H1 (cell line): Measurements from ENCODE around the gene MEIS3. TPM values are rescaled to one million over a fixed set of nuclear protein-coding genes. Genes with fewer than 3 reads are reported as not detected.

Experiments used
- polyA plus RNA-seq, 7 experiments: library from polyadenylated mRNA; depleted of rRNA in 3 of 7; stranded (reverse) in 5 of 7; unstranded in 2 of 7; fragments of >200 nt in 5 of 7; fragments of 200-250 nt in 2 of 7; gene quantifications; 1 replicate in 5 of 7; 2 replicates in 1 of 7; 4 replicates in 1 of 7; pipeline versions ENCODE4 v1.2.1 to v1.2.3, GENCODE V29; 2011 to 2013; ENCODE audit warnings: missing spikeins in 2 of 7, mixed read lengths in 2 of 7
- total RNA-seq: library from RNA; stranded (reverse); fragmentation: NEBNext Ultra II Directional; extraction: Animal tissue kit (Norgen Biotek cat#: 25700); gene quantifications from 2 replicates; pipeline ENCODE4 v1.2.1, GENCODE V29; 2021

Gene MEIS3
- total and polyA plus RNA-seq, 2 of the 8 experiments (the other 6 are each of a cell fraction or from before 2014, with no cell fraction given): 24.5 to 28.2 TPM

Other genes starting within 250 kb of the MEIS3 start
- 21.6 and 23.3 TPM in 2 replicates for gene BBC3, start 188.3 kb downstream of the MEIS3 start, total RNA-seq
- 13.2 and 26.4 TPM in 2 replicates for gene BBC3, start 188.3 kb downstream of the MEIS3 start, polyA plus RNA-seq (2011; rRNA removed)
- gene CCDC9, start 163.0 kb downstream of the MEIS3 start, total RNA-seq: 25.7 and 29.8 TPM in 2 replicates
- 3.7 and 7.0 TPM in 2 replicates for gene CCDC9, start 163.0 kb downstream of the MEIS3 start, polyA plus RNA-seq (2011; rRNA removed)
- gene INAFM1, start 144.6 kb downstream of the MEIS3 start, total RNA-seq: 3.4 and 4.4 TPM in 2 replicates
- gene INAFM1, start 144.6 kb downstream of the MEIS3 start, polyA plus RNA-seq (2011; rRNA removed): 2.6 and 3.9 TPM in 2 replicates
- gene C5AR1, start 109.7 kb downstream of the MEIS3 start, total RNA-seq: 0.21 TPM in 1 of 2 replicates, not detected in the other
- gene C5AR1, start 109.7 kb downstream of the MEIS3 start, polyA plus RNA-seq (2011; rRNA removed): 0.20 and 0.33 TPM in 2 replicates
- gene C5AR2, start 87.4 kb downstream of the MEIS3 start, total RNA-seq: 0.15 TPM in 1 of 2 replicates, not detected in the other
- gene C5AR2, start 87.4 kb downstream of the MEIS3 start, polyA plus RNA-seq (2011; rRNA removed): 0.06 and 0.08 TPM in 2 replicates
- gene DHX34, start 70.2 kb downstream of the MEIS3 start, total RNA-seq: 24.1 and 24.3 TPM in 2 replicates
- 17.5 and 27.2 TPM in 2 replicates for gene DHX34, start 70.2 kb downstream of the MEIS3 start, polyA plus RNA-seq (2011; rRNA removed)
- gene SLC8A2, start 52.4 kb upstream of the MEIS3 start, total RNA-seq: 7.3 and 8.3 TPM in 2 replicates
- 12.4 and 15.7 TPM in 2 replicates for gene SLC8A2, start 52.4 kb upstream of the MEIS3 start, polyA plus RNA-seq (2011; rRNA removed)
- 23.6 and 28.0 TPM in 2 replicates for gene KPTN, start 64.7 kb upstream of the MEIS3 start, total RNA-seq
- 31.3 and 45.2 TPM in 2 replicates for gene KPTN, start 64.7 kb upstream of the MEIS3 start, polyA plus RNA-seq (2011; rRNA removed)
- gene NAPA, start 95.5 kb upstream of the MEIS3 start, total RNA-seq: 58.3 and 58.5 TPM in 2 replicates
- 78.2 and 101 TPM in 2 replicates for gene NAPA, start 95.5 kb upstream of the MEIS3 start, polyA plus RNA-seq (2011; rRNA removed)
- gene ZNF541, start 153.6 kb upstream of the MEIS3 start, total RNA-seq: 0.50 TPM in 1 of 2 replicates, not detected in the other
- 0.05 and 0.11 TPM in 2 replicates for gene ZNF541, start 153.6 kb upstream of the MEIS3 start, polyA plus RNA-seq (2011; rRNA removed)
- gene BICRA, start 189.6 kb upstream of the MEIS3 start, total RNA-seq: 29.2 and 30.0 TPM in 2 replicates
- gene BICRA, start 189.6 kb upstream of the MEIS3 start, polyA plus RNA-seq (2011; rRNA removed): 1.5 and 3.8 TPM in 2 replicates